GM12865 (cell line): ENCODE data around the gene FAXDC2.

Source experiments
- DNase-seq: peaks from one replicate; pipeline ENCODE4 v3.0.0; 2010; ENCODE audit warnings: low read depth
- H3K4me3 ChIP-seq: 2 replicates; pipeline ENCODE4 v1.5.1; 2011; ENCODE audit warnings: mild to moderate bottlenecking, low read depth, low read length, control low read depth
- TF ChIP-seq, protein P1 (sequence below): IDR thresholded peaks from 2 replicates; pipeline ENCODE4 v1.5.1; 2011; ENCODE audit warnings: low read length, control low read depth, low read depth, inconsistent platforms; ENCODE audit not compliant: insufficient read depth; ENCODE audit errors: missing control alignments

The FAXDC2 gene, protein sequence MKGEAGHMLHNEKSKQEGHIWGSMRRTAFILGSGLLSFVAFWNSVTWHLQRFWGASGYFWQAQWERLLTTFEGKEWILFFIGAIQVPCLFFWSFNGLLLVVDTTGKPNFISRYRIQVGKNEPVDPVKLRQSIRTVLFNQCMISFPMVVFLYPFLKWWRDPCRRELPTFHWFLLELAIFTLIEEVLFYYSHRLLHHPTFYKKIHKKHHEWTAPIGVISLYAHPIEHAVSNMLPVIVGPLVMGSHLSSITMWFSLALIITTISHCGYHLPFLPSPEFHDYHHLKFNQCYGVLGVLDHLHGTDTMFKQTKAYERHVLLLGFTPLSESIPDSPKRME

DNA sequence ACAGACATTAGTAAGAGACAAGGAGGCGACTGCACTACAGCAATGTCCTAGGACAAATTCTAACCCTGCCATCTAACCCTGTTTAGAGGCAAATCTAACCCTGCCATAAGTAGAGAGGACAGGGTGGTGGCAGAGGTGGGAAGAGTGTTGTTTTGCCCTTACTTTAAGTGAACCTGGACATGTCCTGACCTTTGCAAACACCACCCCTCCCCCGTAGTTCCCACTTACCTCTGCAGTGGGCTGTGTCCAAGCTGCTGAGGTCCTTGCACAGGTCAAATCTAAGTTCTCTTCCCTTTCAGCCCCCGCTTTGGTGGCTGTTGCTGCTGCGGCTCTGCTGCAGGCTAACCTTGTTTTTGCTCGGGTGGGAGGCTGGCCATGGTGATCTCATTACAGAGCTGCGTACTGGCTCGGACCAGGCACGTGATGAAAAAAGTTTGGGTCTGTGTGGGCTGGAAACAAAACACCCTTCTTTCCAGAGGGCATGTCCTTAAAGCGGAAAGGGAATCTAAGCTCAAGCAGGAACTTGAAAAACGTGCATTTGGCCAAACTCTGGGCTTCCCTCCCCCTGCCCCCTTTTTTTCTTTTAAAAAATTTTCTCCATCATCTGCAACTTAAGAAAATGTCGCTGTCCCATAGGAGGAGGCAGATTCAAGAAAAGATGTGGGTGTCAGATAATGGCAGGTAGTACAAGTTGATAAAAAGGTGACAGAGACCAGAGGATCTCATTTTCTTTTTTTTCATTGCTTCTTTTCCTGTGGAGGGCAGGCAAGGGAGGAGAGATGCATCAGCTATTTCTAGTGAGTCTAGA lies at the start of gene FAXDC2:
TSS of gene FAXDC2 (minus strand) at position 349 of the 808 bp plus-strand sequence. CDS start 12,425 bp downstream, outside the sequence.
- no peak for DNase-seq
- H3K4me3 ChIP-seq = no peak within 1 kb of the TSS
- TF ChIP-seq, protein P1, sequence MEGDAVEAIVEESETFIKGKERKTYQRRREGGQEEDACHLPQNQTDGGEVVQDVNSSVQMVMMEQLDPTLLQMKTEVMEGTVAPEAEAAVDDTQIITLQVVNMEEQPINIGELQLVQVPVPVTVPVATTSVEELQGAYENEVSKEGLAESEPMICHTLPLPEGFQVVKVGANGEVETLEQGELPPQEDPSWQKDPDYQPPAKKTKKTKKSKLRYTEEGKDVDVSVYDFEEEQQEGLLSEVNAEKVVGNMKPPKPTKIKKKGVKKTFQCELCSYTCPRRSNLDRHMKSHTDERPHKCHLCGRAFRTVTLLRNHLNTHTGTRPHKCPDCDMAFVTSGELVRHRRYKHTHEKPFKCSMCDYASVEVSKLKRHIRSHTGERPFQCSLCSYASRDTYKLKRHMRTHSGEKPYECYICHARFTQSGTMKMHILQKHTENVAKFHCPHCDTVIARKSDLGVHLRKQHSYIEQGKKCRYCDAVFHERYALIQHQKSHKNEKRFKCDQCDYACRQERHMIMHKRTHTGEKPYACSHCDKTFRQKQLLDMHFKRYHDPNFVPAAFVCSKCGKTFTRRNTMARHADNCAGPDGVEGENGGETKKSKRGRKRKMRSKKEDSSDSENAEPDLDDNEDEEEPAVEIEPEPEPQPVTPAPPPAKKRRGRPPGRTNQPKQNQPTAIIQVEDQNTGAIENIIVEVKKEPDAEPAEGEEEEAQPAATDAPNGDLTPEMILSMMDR = no peak

DNA sequence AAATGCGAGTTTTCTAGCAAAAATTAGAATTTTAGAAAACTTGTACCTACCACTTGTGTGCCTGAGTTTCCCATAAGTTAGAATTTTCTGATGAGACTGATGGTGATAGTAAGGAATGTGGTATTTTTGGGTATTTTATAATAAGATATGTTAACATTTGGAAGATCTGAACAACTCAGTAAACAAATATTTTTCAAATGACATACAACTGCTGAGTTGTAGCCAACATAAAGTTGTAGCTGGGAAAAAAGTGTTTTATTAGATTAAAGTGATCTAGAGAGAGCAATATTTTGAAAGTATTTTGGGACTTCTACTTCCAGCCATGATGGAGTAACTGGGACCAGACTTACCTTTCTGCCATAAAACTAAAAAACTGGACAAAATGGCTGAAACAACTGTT lies 49.7 kb upstream of the FAXDC2 start:
- H3K4me3 ChIP-seq = no peak overlapping the region
- no peak for DNase-seq
- TF ChIP-seq, protein P1 = no peak

DNA sequence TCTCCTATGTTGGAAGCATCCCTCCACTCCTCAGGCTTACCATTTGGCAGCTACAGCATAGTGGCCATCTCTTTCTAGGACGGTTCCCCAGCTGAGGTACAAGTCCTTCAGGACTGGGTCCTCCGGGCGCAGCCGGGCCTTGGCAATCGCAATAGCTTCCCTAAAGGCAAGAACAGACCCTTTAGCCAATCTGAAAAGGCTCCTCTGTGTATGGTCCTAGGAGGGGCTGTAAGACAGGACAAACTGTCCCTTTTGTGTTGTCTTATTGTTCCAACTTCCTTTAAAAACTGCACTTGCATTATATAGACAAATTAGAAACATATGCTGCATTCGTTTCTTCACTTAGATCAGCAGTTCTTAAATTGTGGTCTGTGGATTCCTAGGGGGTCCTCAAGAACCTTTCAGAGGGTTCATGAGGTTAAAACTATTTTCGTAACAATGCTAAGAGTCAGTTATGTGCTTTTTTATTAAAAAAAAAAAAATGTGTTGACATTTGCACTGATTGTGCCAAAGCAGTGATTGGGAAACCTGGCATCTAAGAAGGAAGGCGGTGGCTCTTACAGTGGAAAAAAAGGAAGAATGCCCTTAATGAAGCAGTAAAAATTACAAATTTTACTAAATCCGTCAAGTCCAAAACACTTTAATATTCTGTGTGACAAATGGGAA lies 48.9 kb upstream of the FAXDC2 start:
- TF ChIP-seq, protein P1 = no peak
- DNase-seq = no peak
- H3K4me3 ChIP-seq = no peak overlapping the region

DNA sequence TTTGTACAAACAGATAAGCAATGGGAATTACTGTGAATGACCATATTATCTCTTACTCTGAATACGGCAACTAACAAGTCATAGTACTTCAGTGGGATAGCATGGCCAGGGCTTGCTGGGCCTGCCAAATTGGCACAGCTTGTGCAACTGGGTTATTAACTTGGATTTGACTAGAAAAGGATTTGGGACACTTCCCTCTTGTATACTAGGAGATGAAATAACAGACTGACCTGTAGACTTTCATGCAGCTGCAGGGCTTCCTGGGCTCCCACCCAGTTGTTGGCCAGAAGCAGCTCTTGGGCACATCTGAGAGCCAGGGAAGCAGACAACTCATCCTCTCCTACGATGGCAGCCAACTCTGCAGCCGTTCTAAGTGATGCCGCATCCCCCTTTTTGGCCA lies 47.8 kb upstream of the FAXDC2 start:
- H3K4me3 ChIP-seq = no peak overlapping the region
- TF ChIP-seq, protein P1 = no peak

DNA sequence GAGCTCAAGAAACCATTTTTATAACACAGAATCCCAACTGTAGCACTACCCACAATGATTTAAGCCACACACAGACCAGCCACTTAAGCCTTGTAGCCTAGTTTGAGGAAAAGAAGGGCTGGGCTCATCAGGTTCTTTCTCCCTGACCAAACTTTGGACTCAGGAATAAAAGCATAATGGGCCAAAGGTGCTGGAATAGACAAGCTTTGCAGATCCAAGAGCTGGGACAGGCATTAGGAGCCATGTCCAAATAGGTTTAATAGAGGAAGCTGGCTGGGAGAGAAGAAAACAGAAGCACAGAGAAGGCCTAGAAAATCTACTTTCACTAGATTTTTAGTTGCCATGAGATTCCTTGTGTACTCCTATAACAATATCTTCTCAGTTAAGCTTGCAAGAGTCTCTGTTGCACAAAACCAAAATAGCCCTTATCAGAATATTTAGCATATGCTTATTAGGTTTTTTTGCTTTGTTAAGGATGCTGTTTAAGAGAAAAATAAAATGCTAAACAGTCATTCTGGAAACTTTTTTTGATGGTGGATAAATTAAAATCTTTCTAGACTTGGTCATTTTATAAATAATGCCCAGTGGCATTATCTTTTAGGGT lies 46.3 kb upstream of the FAXDC2 start:
- TF ChIP-seq, protein P1 = no peak
- DNase-seq = no peak
- no peak overlapping the region for H3K4me3 ChIP-seq

More for the DNA sequence above, 47.8 kb upstream of the FAXDC2 start:
- no peak for DNase-seq

DNA sequence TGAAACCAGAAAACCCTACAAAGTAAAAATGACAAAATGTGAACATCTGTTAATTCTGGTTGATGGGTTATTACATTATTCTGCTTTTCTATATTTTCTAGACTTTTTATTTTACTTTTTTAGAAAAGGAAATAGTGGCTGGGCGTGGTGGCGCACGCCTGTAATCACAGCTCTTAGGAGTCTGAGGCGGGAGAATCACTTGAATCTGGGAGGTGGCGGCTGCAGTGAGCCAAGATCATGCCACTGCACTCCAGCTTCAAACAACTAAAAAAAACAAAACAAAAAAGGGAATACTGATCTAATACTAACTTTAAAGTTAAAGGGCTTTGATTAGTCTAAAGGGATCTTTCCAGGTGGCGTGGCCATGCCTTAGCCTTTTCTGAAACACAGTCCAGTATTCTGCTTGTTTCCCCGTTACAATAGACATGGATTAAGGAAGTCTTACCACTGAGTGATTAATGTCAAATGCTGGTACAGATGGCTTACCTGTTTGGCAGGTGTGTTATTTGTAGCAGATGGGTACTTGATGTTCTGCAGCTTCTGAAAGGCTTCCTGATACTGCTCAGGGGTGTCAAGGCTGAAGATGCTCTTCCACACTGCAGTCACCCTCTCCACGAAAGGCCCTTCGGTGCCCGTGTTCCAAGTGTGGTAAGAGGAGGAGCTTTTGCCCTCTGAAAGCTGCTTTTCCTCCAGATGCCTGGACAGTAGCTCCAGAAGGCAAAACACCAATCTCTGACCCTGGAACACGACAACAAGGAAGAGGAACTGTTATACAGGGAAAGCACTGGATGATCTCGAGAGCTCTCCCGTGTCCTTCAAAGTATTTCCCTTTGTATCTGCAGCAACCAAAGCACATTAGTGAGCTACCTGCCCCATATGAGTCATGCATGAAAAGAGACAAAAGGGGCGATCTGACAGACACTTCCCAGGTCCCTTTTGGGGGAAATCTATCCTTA lies 45.5 kb upstream of the FAXDC2 start:
- TF ChIP-seq, protein P1 = no peak
- H3K4me3 ChIP-seq = no peak overlapping the region
- no peak for DNase-seq
